Measurements from ENCODE around the gene SKIDA1.

SKIDA1 gene

DNA sequence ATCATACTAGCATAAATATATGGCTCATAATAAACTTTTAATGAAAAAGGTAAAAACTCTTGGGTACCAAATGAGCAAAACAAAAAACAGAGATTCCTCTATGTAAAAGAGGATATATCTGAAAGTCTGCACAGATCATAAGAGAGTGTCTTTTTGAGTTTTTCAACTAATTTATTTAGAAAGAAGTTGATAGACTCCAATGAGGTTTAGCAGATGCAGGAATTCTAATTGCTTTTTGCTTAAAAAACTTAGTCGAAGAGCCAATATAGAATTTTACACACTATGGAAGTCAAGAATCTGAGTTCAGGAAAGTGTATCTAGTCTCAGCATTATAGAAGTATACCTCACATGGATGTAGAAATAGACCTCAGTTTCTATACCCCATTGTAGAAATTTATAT, 5.2 kb upstream of the SKIDA1 start:
- H3K9me3 Mint-ChIP-seq: no peaks in the 10 kb centered on the region
- peaks cover 15% of the 10 kb centered on the region for H3K27me3 Mint-ChIP-seq (ENCODE audit: low read depth)
- H3K36me3 Mint-ChIP-seq (ENCODE audit: low read depth): peaks cover 2% of the 10 kb centered on the region

DNA sequence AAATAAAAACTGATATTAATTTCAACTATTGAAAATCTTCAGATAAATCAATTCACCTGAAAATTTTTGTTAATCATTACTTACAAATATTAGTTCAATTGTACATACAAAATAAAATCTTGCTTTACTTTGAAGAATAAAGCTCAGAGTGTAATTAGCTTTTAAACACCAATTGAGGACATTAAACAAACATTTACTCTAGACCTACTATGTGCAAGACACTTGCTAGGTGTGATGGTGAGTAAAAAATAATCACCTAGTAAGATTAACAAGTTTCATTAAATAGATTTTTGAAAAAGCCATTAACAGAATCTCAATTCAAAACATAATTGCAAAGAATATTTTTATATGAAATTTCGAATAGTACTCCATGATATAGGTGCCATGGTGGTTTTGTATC, 4.7 kb upstream of the SKIDA1 start:
- Mint-ChIP-seq H3K27me3 (ENCODE audit: low read depth) (peaks cover 15% of the 10 kb centered on the region), H3K4me3 (no peak overlapping the region), H3K27ac (peak overlapping the region in 2 of 3 experiments; percentile 29 to 53), H3K36me3 (ENCODE audit: low read depth) (no peaks in the 10 kb centered on the region), H3K4me1 (peaks cover 37% of the 10 kb centered on the region), H3K9me3 (no peaks in the 10 kb centered on the region)
- TF ChIP-seq, protein P1, sequence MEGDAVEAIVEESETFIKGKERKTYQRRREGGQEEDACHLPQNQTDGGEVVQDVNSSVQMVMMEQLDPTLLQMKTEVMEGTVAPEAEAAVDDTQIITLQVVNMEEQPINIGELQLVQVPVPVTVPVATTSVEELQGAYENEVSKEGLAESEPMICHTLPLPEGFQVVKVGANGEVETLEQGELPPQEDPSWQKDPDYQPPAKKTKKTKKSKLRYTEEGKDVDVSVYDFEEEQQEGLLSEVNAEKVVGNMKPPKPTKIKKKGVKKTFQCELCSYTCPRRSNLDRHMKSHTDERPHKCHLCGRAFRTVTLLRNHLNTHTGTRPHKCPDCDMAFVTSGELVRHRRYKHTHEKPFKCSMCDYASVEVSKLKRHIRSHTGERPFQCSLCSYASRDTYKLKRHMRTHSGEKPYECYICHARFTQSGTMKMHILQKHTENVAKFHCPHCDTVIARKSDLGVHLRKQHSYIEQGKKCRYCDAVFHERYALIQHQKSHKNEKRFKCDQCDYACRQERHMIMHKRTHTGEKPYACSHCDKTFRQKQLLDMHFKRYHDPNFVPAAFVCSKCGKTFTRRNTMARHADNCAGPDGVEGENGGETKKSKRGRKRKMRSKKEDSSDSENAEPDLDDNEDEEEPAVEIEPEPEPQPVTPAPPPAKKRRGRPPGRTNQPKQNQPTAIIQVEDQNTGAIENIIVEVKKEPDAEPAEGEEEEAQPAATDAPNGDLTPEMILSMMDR (IDR thresholded peaks at IDR 0.05; ENCODE audit: unreplicated experiment in 3 of 3): no peak

More for the DNA sequence above, 5.2 kb upstream of the SKIDA1 start:
- Mint-ChIP-seq H3K4me1 (peaks cover 39% of the 10 kb centered on the region), H3K4me3 (peak overlapping the region in 2 of 3 experiments; percentile 8 to 26), H3K27ac (peak overlapping the region in 2 of 3 experiments; percentile 29 to 53)
- TF ChIP-seq, protein P1 (IDR thresholded peaks at IDR 0.05; ENCODE audit: unreplicated experiment in 3 of 3): no peak

DNA sequence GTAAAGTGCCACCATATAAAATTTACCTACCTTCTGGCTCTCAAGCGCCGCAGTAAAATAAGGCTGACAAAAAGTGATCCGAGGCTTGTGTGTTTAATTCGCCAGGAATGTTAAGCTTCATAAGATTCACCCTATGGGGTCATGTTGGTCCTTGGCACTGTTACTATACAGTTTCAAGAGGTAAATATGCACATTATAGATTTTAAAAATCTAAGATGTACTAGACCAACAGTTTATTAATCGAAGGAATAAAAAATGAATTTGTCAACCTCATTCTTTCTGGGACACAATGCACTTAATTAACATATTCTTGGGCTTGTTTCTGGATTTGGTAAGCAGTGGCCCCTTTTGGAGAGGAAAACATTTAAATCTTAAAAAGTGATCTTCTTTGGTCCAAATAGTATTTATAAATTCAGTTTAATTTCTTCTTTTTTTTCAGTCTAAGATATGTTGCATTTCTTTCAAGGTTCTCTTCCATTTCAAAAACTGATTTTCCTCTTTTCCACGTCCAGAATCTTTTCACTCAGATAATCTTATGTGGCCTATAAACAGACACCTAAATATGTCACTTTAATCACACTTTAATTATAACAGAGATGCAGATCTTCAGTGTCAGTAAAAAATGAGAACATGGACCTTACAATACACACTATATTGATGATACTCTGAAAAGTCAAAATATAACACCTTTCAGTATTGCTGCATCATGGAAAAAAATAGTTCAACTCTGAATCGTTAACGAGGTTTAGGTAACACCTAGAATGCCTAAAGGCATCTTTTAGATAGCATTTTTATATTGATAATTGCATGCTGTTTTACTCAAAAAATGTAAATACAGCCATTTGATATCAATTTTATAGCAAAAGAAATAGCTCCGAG, 3.8 kb upstream of the SKIDA1 start:
- no peaks in the 10 kb centered on the region for H3K36me3 Mint-ChIP-seq (ENCODE audit: low read depth)
- TF ChIP-seq, protein P1 (IDR thresholded peaks at IDR 0.05; ENCODE audit: unreplicated experiment in 3 of 3): no peak
- H3K4me3 Mint-ChIP-seq: peak overlapping the region; percentile 84 to 92 (median 87)
- H3K27me3 Mint-ChIP-seq (ENCODE audit: low read depth): peaks cover 15% of the 10 kb centered on the region
- H3K9me3 Mint-ChIP-seq: no peaks in the 10 kb centered on the region
- peaks cover 46% of the 10 kb centered on the region for H3K4me1 Mint-ChIP-seq
- peak overlapping the region; percentile 97 to 99 (median 99) for H3K27ac Mint-ChIP-seq

DNA sequence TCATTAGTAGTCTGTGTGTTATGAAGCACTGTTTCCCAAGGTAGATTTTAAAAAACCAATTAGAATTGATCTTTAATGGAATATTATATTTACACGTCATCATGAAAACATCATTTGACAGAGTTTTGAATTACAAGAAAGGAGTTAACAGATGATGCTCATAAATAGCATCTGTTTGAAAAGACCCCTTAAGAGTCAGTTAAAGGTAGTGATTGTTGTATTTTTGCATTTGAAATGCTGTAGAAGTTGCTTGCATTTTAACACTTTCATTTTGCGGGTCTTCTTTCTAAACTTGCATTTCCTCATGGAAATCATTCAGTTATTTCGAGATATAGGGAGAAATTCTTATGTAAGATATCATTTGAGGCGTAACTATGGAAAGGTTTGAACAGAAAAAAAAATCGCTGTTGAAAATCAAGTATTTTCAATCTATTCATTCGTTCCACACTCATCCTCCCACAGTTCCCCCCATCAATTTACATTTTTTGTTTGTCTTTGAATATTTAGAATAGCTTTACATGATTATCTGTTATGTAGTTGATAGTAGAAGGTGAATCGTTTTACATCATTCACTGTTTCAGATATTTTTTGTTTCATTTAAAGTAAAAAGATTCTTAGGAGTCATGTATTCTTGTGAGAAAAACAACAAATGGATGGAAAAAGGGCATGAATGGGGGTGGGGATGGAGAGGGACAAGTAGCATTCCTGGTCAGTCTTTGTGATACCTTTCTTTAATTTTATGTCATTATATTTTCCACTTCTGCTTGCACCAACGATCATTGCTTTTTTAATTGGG, 3.0 kb upstream of the SKIDA1 start:
- H3K4me1 Mint-ChIP-seq: peaks cover 50% of the 10 kb centered on the region
- TF ChIP-seq, protein P1 (IDR thresholded peaks at IDR 0.05; ENCODE audit: unreplicated experiment in 3 of 3): no peak
- no peaks in the 10 kb centered on the region for H3K9me3 Mint-ChIP-seq
- H3K27me3 Mint-ChIP-seq (ENCODE audit: low read depth): peaks cover 13% of the 10 kb centered on the region
- peak overlapping the region; percentile 84 to 92 (median 87) for H3K4me3 Mint-ChIP-seq
- H3K27ac Mint-ChIP-seq: peak overlapping the region; percentile 97 to 99 (median 99)
- no peaks in the 10 kb centered on the region for H3K36me3 Mint-ChIP-seq (ENCODE audit: low read depth)

DNA sequence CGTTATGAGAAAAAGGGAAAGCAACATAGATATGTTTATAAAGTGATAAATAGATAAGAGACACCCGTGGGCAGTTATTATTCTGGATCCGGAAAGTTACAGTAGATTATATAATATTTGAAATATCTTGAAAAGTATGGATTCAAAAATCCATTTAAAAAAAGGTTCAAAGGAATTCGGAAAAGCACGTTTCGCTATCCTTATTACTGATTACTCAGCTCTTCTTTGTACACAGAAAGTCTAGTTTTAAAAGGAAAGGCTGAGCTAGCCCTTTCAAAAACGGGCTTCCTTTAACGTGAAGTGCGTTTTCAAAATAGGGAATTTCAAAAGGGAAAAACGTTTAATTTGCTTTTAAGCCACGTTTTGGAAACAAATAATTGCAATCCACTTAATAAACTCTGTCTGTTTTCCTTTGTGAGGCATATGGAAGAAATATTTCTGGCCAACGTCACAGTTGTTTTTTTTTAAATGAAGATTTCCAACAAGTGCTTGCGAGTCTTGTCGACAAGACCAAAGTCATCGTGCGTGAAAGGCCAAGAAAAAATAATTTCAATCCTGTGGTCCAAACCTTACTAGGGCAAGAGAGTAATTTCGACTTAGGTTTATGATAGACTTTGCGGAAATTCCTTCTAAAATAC, 2.2 kb upstream of the SKIDA1 start:
- Mint-ChIP-seq H3K4me1 (peaks cover 50% of the 10 kb centered on the region), H3K9me3 (no peaks in the 10 kb centered on the region), H3K27ac (peak overlapping the region; percentile 97 to 99 (median 99)), H3K27me3 (ENCODE audit: low read depth) (peaks cover 11% of the 10 kb centered on the region), H3K36me3 (ENCODE audit: low read depth) (no peaks in the 10 kb centered on the region), H3K4me3 (peak overlapping the region; percentile 84 to 92 (median 87))
- TF ChIP-seq, protein P1 (IDR thresholded peaks at IDR 0.05; ENCODE audit: unreplicated experiment in 3 of 3): no peak

All from nephron (organoid).